Vagina (tissue), 2 donors: ENCODE measurements around the gene DBNDD1. TPM values are rescaled to one million over a fixed set of nuclear protein-coding genes. Genes with fewer than 3 reads are reported as not detected.

Source experiments
- DNase-seq, 2 donors: peaks; one replicate each; pipeline ENCODE4 v3.0.0-alpha.2; 2017; ENCODE audit errors: extremely low spot score in 2 of 2
- H3K27ac ChIP-seq: fragments of 200-600 bp; sonication (generic); one replicate; pipeline ENCODE4 v1.5.1; 2019
- H3K27me3 ChIP-seq: fragments of 200-600 bp; sonication (generic); one replicate; pipeline ENCODE4 v1.5.1; 2019
- H3K36me3 ChIP-seq, 2 donors: fragments of 200-600 bp; sonication (generic); one replicate each; pipeline ENCODE4 v1.5.1; 2017 to 2019
- H3K4me1 ChIP-seq: fragments of 200-600 bp; sonication (generic); one replicate; pipeline ENCODE4 v1.5.1; 2019
- H3K4me3 ChIP-seq, 2 donors: fragments of 200-600 bp; sonication (generic); 1 replicate in 1 of 2; 2 replicates in 1 of 2; pipeline ENCODE4 v1.5.1; 2016 to 2019
- H3K9me3 ChIP-seq: fragments of 200-600 bp; sonication (generic); one replicate; pipeline ENCODE4 v1.5.1; 2019
- CTCF ChIP-seq, 3 experiments: fragments of 450-650 bp in 2 of 3; fragments of 200-600 bp in 1 of 3; sonication (generic) in 1 of 3; IDR thresholded peaks; one replicate each; pipeline ENCODE4 v1.5.1; 2017 to 2019; ENCODE audit warnings: antibody characterized with exemption in 3 of 3, mild to moderate bottlenecking in 2 of 3, moderate library complexity in 2 of 3
- POLR2A ChIP-seq, 2 donors: fragments of 450-650 bp; IDR thresholded peaks; one replicate each; pipeline ENCODE4 v1.6.1; 2017; ENCODE audit warnings: antibody characterized with exemption in 2 of 2, mild to moderate bottlenecking in 2 of 2, moderate library complexity in 2 of 2
- POLR2AphosphoS5 ChIP-seq, 2 donors: sonication (generic); formaldehyde crosslinking; IDR thresholded peaks; one replicate each; pipeline ENCODE4 v1.9.0; 2017; ENCODE audit warnings: antibody characterized with exemption in 2 of 2, mild to moderate bottlenecking in 2 of 2, low read depth in 1 of 2; ENCODE audit not compliant: insufficient read depth in 1 of 2
- intact Hi-C: fragments of 100-400 bp; cut with DNase I; formaldehyde crosslinking; loops from one replicate; pipeline ENCODE4 v1.15.1; 2023
- total RNA-seq: library from RNA; depleted of rRNA; stranded (reverse); fragments of >200 nt; gene quantifications from one replicate; pipeline ENCODE4 v1.2.3, GENCODE V29; 2016

DBNDD1 gene
- total RNA-seq, 1 donor from 2014 or later = 8.1 TPM

GRCh38 chr16:89955001-89955685 lies 64.1 kb downstream of the DBNDD1 start:
- Histone ChIP-seq H3K36me3 (peaks cover 0 to 21% of the 10 kb centered on the region in 2 donors), H3K27me3 (no peaks in the 10 kb centered on the region), H3K9me3 (no peaks in the 10 kb centered on the region), H3K4me1 (no peaks in the 10 kb centered on the region), H3K4me3 (no peak overlapping the region), H3K27ac (no peak overlapping the region)
- no peak for DNase-seq
- TF ChIP-seq POLR2A (IDR thresholded peaks at IDR 0.05) = no peak
- no peak for TF ChIP-seq CTCF (IDR thresholded peaks at IDR 0.05)
- no peak for TF ChIP-seq POLR2AphosphoS5 (IDR thresholded peaks at IDR 0.05; ENCODE audit: insufficient read depth in 1 of 2, low read depth in 1 of 2)
- intact Hi-C loops = no loop called here

Other genes with a start within 250 kb of the DBNDD1 start
- 12.0 TPM for gene FANCA, start 202.8 kb downstream of the DBNDD1 start, total RNA-seq
- 2.2 TPM for gene SPIRE2, start 191.0 kb downstream of the DBNDD1 start, total RNA-seq
- 132 TPM for gene TCF25, start 145.9 kb downstream of the DBNDD1 start, total RNA-seq
- 4.4 TPM for gene MC1R, start 100.6 kb downstream of the DBNDD1 start, total RNA-seq
- gene TUBB3, start 96.1 kb downstream of the DBNDD1 start, total RNA-seq = 19.2 TPM
- gene DEF8, start 70.7 kb downstream of the DBNDD1 start, total RNA-seq = 94.5 TPM
- not detected for gene PRDM7, start 57.9 kb upstream of the DBNDD1 start, total RNA-seq